H9 (cell line): Measurements from ENCODE around the gene CYTH3. TPM values are rescaled to one million over a fixed set of nuclear protein-coding genes. Genes with fewer than 3 reads are reported as not detected.

Experiments used
- DNase-seq: peaks from one replicate; pipeline ENCODE4 v3.0.0-alpha.2; 2017
- H2AFZ ChIP-seq: one replicate; pipeline ENCODE4 v1.6.1; 2013; ENCODE audit warnings: mild to moderate bottlenecking, low read length, control low read depth, moderate library complexity
- H2AK5ac ChIP-seq: 2 replicates; pipeline ENCODE4 v1.6.1; 2013; ENCODE audit warnings: low read length, control low read depth, mixed read lengths; ENCODE audit not compliant: insufficient read length
- H2BK120ac ChIP-seq: one replicate; pipeline ENCODE4 v1.6.1; 2013; ENCODE audit warnings: low read depth, mild to moderate bottlenecking, low read length, control low read depth, inconsistent platforms; ENCODE audit not compliant: poor library complexity, severe bottlenecking
- H2BK12ac ChIP-seq: 2 replicates; pipeline ENCODE4 v1.6.1; 2013; ENCODE audit warnings: low read length, control low read depth, mixed read lengths, low read depth; ENCODE audit not compliant: insufficient read length
- H2BK15ac ChIP-seq: 2 replicates; pipeline ENCODE4 v1.6.1; 2013; ENCODE audit warnings: low read depth, low read length, control low read depth
- H2BK20ac ChIP-seq: one replicate; pipeline ENCODE4 v1.6.1; 2013; ENCODE audit warnings: low read depth, mild to moderate bottlenecking, low read length, control low read depth, inconsistent platforms; ENCODE audit not compliant: poor library complexity, severe bottlenecking
- H2BK5ac ChIP-seq: 2 replicates; pipeline ENCODE4 v1.6.1; 2013; ENCODE audit warnings: low read length, control low read depth, mixed read lengths; ENCODE audit not compliant: insufficient read length
- H3K14ac ChIP-seq: 2 replicates; pipeline ENCODE4 v1.6.1; 2013; ENCODE audit warnings: low read length, control low read depth; ENCODE audit not compliant: insufficient read depth
- H3K18ac ChIP-seq: 2 replicates; pipeline ENCODE4 v1.6.1; 2013; ENCODE audit warnings: low read depth, mild to moderate bottlenecking, mixed read lengths, low read length, control low read depth; ENCODE audit not compliant: insufficient read length
- H3K23ac ChIP-seq: 2 replicates; pipeline ENCODE4 v1.6.1; 2013; ENCODE audit warnings: low read length, control low read depth, mixed read lengths, low read depth; ENCODE audit not compliant: insufficient read length
- H3K23me2 ChIP-seq: 2 replicates; pipeline ENCODE4 v1.6.1; 2013; ENCODE audit warnings: low read depth, mild to moderate bottlenecking, mixed read lengths, low read length, control low read depth; ENCODE audit not compliant: insufficient read length, poor library complexity, severe bottlenecking
- H3K27ac ChIP-seq: 2 replicates; pipeline ENCODE4 v1.5.1; 2013; ENCODE audit warnings: low read length, control low read depth, mixed read lengths, low read depth; ENCODE audit not compliant: insufficient read length
- H3K27me3 ChIP-seq: 2 replicates; pipeline ENCODE4 v1.6.1; 2013; ENCODE audit warnings: low read length, control low read depth, inconsistent platforms; ENCODE audit not compliant: insufficient read depth
- H3K4ac ChIP-seq: 2 replicates; pipeline ENCODE4 v1.6.1; 2013; ENCODE audit warnings: low read depth, mild to moderate bottlenecking, control low read depth, inconsistent platforms, low read length, moderate library complexity
- H3K4me1 ChIP-seq: 2 replicates; pipeline ENCODE4 v1.6.1; 2013; ENCODE audit warnings: low read length, control low read depth, inconsistent platforms; ENCODE audit not compliant: insufficient read depth
- H3K4me2 ChIP-seq: 2 replicates; pipeline ENCODE4 v1.6.1; 2013; ENCODE audit warnings: low read length, control low read depth, mixed read lengths; ENCODE audit not compliant: insufficient read length, insufficient read depth
- H3K56ac ChIP-seq: 2 replicates; pipeline ENCODE4 v1.6.1; 2013; ENCODE audit warnings: low read depth, mild to moderate bottlenecking, mixed read lengths, low read length, control low read depth; ENCODE audit not compliant: insufficient read length
- H3K79me1 ChIP-seq: 2 replicates; pipeline ENCODE4 v1.6.1; 2013; ENCODE audit warnings: low read depth, mild to moderate bottlenecking, moderate library complexity, low read length, control low read depth, inconsistent platforms; ENCODE audit not compliant: insufficient read depth, poor library complexity, severe bottlenecking
- H3K79me2 ChIP-seq: 2 replicates; pipeline ENCODE4 v1.6.1; 2013; ENCODE audit warnings: low read length, control low read depth, inconsistent platforms; ENCODE audit not compliant: insufficient read depth
- H3K9ac ChIP-seq: 2 replicates; pipeline ENCODE4 v1.6.1; 2013; ENCODE audit warnings: low read length, control low read depth, mixed read lengths; ENCODE audit not compliant: insufficient read length; ENCODE audit errors: extremely low read depth
- H3K9me3 ChIP-seq: one replicate; pipeline ENCODE4 v1.6.1; 2013; ENCODE audit warnings: low read depth, low read length, inconsistent platforms; ENCODE audit not compliant: control insufficient read depth
- H3T11ph ChIP-seq: one replicate; pipeline ENCODE4 v1.6.1; 2013; ENCODE audit warnings: mild to moderate bottlenecking, low read length, control low read depth, inconsistent platforms
- H4K20me1 ChIP-seq: one replicate; pipeline ENCODE4 v1.6.1; 2013; ENCODE audit not compliant: control insufficient read depth, insufficient read length, insufficient read depth
- H4K5ac ChIP-seq: 2 replicates; pipeline ENCODE4 v1.6.1; 2013; ENCODE audit warnings: low read depth, mild to moderate bottlenecking, mixed read lengths, low read length, control low read depth; ENCODE audit not compliant: insufficient read length
- H4K8ac ChIP-seq: replicated peaks from 2 replicates; pipeline ENCODE4 v1.6.1; 2013; ENCODE audit warnings: low read length, control low read depth, mixed read lengths, low read depth; ENCODE audit not compliant: insufficient read length
- H4K91ac ChIP-seq: 2 replicates; pipeline ENCODE4 v1.6.1; 2013; ENCODE audit warnings: low read depth, mild to moderate bottlenecking, moderate library complexity, mixed read lengths, low read length, control low read depth; ENCODE audit not compliant: insufficient read length
- H3K27ac Mint-ChIP-seq, 3 experiments: 2 replicates in 2 of 3; 3 replicates in 1 of 3; pipeline ENCODE4 v1.8.0; 2020 to 2021; ENCODE audit warnings: mixed read lengths in 3 of 3, mild to moderate bottlenecking in 1 of 3, moderate library complexity in 1 of 3
- H3K27me3 Mint-ChIP-seq: 2 replicates; pipeline ENCODE4 v1.8.0; 2021; ENCODE audit warnings: low read depth, mild to moderate bottlenecking, moderate library complexity, mixed read lengths
- H3K36me3 Mint-ChIP-seq, 3 experiments: 2 replicates in 2 of 3; 3 replicates in 1 of 3; pipeline ENCODE4 v1.8.0; 2020 to 2021; ENCODE audit warnings: low read depth in 3 of 3, mixed read lengths in 3 of 3; ENCODE audit not compliant: insufficient read depth in 1 of 3
- H3K4me1 Mint-ChIP-seq, 2 experiments: 2 replicates each; pipeline ENCODE4 v1.8.0; 2020; ENCODE audit warnings: mixed read lengths in 2 of 2
- H3K4me3 Mint-ChIP-seq, 2 experiments: 2 replicates in 1 of 2; 3 replicates in 1 of 2; pipeline ENCODE4 v1.8.0; 2020 to 2021; ENCODE audit warnings: mild to moderate bottlenecking in 2 of 2, mixed read lengths in 2 of 2, moderate library complexity in 1 of 2
- H3K9me3 Mint-ChIP-seq, 2 experiments: 2 replicates in 1 of 2; 3 replicates in 1 of 2; pipeline ENCODE4 v1.8.0; 2020; ENCODE audit warnings: mild to moderate bottlenecking in 2 of 2, mixed read lengths in 2 of 2, moderate library complexity in 1 of 2
- CTCF ChIP-seq: fragments of 200-600 bp; sonication (generic); conservative IDR thresholded peaks from 3 replicates; pipeline ENCODE4 v1.8.0; 2021; ENCODE audit warnings: antibody characterized with exemption, mild to moderate bottlenecking
- WGBS: extraction: QIAGEN DNeasy Blood & Tissue Kit; methylation state at CpG from one replicate; pipeline ENCODE4 v1.1.7; 2013; ENCODE audit warnings: missing lambda C conversion rate, low lambda C conversion rate, mixed read lengths; ENCODE audit not compliant: insufficient read length; ENCODE audit errors: extremely low coverage; 5-methylcytosine and 5-hydroxymethylcytosine counted together
- total RNA-seq: library from RNA; stranded (reverse); gene quantifications from 2 replicates; pipeline ENCODE4 v1.2.1, GENCODE V29; 2021

CYTH3 gene
- total RNA-seq, 1 experiment from 2014 or later = 12.3 TPM

GRCh38 chr7:6269527-6269926, 2.9 kb downstream of the CYTH3 start:
- H3K27ac ChIP-seq = no peak overlapping the region
- no peaks in the 10 kb centered on the region; the same call in 1 of the 2 replicates for H3K27me3 ChIP-seq
- no peak overlapping the region for H2BK15ac ChIP-seq
- H4K91ac ChIP-seq = no peak overlapping the region
- H3K14ac ChIP-seq = no peak overlapping the region
- H2AFZ ChIP-seq = no peak overlapping the region
- H3K23ac ChIP-seq = no peak overlapping the region
- H3K9ac ChIP-seq = no peak overlapping the region
- no peak overlapping the region for H3K27ac Mint-ChIP-seq
- DNase-seq = no peak
- H3K23me2 ChIP-seq = peaks cover 15% of the 10 kb centered on the region
- H3K9me3 Mint-ChIP-seq = no peaks in the 10 kb centered on the region
- no peak overlapping the region for H4K8ac ChIP-seq
- no peak overlapping the region for H3T11ph ChIP-seq
- no peak overlapping the region for H2BK5ac ChIP-seq
- H2BK20ac ChIP-seq = no peak overlapping the region
- H3K4ac ChIP-seq = no peak overlapping the region
- no peak overlapping the region for H2BK12ac ChIP-seq
- H3K56ac ChIP-seq = no peak overlapping the region
- peaks cover 6% of the 10 kb centered on the region; the same call in 1 of the 2 replicates for H3K4me1 ChIP-seq
- no peak overlapping the region for H3K4me2 ChIP-seq
- H2BK120ac ChIP-seq = no peak overlapping the region
- no peak for TF ChIP-seq CTCF
- no peaks in the 10 kb centered on the region for H3K79me1 ChIP-seq
- H4K5ac ChIP-seq = no peak overlapping the region
- peaks cover 5% of the 10 kb centered on the region; the same call in 1 of the 2 replicates for H3K79me2 ChIP-seq
- no peak overlapping the region for H3K4me3 Mint-ChIP-seq
- H4K20me1 ChIP-seq = peaks cover 3% of the 10 kb centered on the region
- no peaks in the 10 kb centered on the region for H3K9me3 ChIP-seq
- peaks cover 23% of the 10 kb centered on the region for H3K27me3 Mint-ChIP-seq
- peaks cover 31 to 32% of the 10 kb centered on the region in 2 experiments for H3K4me1 Mint-ChIP-seq
- no CpG with 5 or more reads among the region's 4 CpGs for WGBS
- H3K36me3 Mint-ChIP-seq = no peaks in the 10 kb centered on the region
- no peak overlapping the region for H2AK5ac ChIP-seq
- no peak overlapping the region for H3K18ac ChIP-seq
